ENCODE measurements around the gene PDZD2.

- TF ChIP-seq CTCF (IDR thresholded peaks at IDR 0.05) (no peak), POLR2A (IDR thresholded peaks at IDR 0.05) (no peak)
Measured at GRCh38 chr5:32003981-32004380, 365.1 kb downstream of the PDZD2 start.
